Measurements from ENCODE around the gene ZNF823. TPM values are rescaled to one million over a fixed set of nuclear protein-coding genes. Genes with fewer than 3 reads are reported as not detected.

The ZNF823 gene
- polyA plus RNA-seq, 1 donor from 2014 or later = 7.8 TPM

DNA sequence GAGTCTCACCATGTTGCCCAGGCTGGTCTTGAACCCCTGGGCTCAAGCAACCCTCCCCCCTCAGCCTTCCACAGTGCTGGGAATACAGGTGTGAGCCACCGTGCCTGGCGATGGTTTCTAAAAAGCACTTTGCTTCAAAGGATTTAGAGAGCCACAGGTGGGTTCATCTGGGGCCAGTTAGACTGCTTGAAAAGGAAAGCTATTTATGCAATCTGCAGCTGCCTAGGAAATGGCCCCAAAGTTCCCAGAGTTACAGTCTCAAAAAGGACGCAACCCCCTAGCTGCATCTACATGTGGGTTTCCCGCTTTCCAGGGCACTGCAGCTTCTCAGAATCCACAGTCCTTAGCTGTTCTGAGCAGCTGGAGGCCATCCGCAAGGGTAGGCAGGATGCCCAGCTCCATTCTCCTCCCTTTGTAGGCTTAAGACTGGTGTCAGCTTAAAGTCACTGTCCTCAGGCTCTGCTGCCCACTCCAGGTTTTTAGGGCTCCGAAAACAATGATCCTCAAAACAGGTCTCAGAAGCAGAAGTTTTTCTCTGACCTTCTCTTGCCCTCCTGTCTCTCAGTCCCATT, 41.4 kb downstream of the ZNF823 start:
- no peaks in the 10 kb centered on the region for H3K27me3 ChIP-seq (ENCODE audit: insufficient read depth, low read depth, low read length)
- TF ChIP-seq SMC3 (conservative IDR thresholded peaks at IDR 0.05; ENCODE audit: poor library complexity) (no peak), EZH2 (IDR thresholded peaks at IDR 0.05; ENCODE audit: borderline replicate concordance, insufficient read depth, low read length, poor library complexity, severe bottlenecking) (no peak), POLR2AphosphoS5 (IDR thresholded peaks at IDR 0.05) (no peak), EP300 (conservative IDR thresholded peaks at IDR 0.05; ENCODE audit: poor library complexity, severe bottlenecking) (no peak), TAF1 (IDR thresholded peaks at IDR 0.05; ENCODE audit: low read depth) (no peak), RAD21 (conservative IDR thresholded peaks at IDR 0.05) (no peak), MXI1 (conservative IDR thresholded peaks at IDR 0.05; ENCODE audit: poor library complexity, severe bottlenecking) (no peak)
- TF ChIP-seq, protein P1, sequence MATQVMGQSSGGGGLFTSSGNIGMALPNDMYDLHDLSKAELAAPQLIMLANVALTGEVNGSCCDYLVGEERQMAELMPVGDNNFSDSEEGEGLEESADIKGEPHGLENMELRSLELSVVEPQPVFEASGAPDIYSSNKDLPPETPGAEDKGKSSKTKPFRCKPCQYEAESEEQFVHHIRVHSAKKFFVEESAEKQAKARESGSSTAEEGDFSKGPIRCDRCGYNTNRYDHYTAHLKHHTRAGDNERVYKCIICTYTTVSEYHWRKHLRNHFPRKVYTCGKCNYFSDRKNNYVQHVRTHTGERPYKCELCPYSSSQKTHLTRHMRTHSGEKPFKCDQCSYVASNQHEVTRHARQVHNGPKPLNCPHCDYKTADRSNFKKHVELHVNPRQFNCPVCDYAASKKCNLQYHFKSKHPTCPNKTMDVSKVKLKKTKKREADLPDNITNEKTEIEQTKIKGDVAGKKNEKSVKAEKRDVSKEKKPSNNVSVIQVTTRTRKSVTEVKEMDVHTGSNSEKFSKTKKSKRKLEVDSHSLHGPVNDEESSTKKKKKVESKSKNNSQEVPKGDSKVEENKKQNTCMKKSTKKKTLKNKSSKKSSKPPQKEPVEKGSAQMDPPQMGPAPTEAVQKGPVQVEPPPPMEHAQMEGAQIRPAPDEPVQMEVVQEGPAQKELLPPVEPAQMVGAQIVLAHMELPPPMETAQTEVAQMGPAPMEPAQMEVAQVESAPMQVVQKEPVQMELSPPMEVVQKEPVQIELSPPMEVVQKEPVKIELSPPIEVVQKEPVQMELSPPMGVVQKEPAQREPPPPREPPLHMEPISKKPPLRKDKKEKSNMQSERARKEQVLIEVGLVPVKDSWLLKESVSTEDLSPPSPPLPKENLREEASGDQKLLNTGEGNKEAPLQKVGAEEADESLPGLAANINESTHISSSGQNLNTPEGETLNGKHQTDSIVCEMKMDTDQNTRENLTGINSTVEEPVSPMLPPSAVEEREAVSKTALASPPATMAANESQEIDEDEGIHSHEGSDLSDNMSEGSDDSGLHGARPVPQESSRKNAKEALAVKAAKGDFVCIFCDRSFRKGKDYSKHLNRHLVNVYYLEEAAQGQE (IDR thresholded peaks at IDR 0.05; ENCODE audit: borderline replicate concordance) = no peak
- TF ChIP-seq, protein P2, sequence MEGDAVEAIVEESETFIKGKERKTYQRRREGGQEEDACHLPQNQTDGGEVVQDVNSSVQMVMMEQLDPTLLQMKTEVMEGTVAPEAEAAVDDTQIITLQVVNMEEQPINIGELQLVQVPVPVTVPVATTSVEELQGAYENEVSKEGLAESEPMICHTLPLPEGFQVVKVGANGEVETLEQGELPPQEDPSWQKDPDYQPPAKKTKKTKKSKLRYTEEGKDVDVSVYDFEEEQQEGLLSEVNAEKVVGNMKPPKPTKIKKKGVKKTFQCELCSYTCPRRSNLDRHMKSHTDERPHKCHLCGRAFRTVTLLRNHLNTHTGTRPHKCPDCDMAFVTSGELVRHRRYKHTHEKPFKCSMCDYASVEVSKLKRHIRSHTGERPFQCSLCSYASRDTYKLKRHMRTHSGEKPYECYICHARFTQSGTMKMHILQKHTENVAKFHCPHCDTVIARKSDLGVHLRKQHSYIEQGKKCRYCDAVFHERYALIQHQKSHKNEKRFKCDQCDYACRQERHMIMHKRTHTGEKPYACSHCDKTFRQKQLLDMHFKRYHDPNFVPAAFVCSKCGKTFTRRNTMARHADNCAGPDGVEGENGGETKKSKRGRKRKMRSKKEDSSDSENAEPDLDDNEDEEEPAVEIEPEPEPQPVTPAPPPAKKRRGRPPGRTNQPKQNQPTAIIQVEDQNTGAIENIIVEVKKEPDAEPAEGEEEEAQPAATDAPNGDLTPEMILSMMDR (IDR thresholded peaks at IDR 0.05; ENCODE audit: poor library complexity, severe bottlenecking) = no peak

DNA sequence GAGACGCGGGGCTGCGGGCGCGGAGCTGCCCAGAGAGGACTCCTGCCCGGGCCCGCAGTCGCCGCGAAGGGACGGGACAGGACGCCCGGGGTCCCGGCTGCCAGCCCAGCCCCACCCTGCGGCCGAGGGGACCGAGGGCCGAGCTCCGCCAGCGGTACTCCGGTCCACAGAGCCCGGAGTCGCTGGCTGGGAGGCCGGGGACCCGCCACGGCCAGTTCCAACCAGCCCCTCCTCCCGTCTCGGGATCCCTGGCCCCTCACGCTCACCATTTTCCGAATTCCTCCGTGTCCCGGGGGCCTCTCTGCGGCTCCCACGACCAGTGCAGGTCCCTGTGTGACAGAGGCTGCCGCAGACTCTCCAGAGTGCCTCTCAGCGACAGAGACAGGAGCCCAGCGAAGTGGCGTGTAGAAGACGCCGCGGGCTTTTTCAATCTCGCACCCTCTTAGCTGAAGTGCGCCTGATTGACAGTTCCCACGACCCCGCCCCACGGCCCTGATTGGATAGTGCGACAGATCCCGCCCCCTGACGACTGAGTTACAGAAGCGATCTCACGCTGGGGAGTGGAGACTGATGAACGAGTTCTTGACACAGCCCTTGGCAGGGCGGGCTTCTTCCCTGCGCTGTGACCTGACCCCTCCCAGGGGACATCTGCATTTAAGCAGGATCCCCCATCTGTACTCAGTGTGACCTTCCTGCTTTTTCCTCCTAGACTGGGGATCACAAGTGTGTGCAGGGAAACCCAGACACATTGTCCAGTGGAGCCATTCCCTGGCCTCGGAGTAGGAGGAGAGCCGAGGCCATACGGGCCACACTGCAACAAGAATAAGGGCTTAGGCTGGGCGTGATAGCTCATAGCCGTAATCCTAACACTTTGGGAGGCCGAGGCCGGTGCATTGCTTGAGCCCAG, 44.0 kb downstream of the ZNF823 start:
- Histone ChIP-seq H4K20me1 (ENCODE audit: insufficient read depth) (no peaks in the 10 kb centered on the region), H3K4me2 (ENCODE audit: low read length) (peak overlapping the region; percentile 76), H3K27ac (ENCODE audit: low read length) (no peak overlapping the region)

More for the DNA sequence above, 41.4 kb downstream of the ZNF823 start:
- Histone ChIP-seq H4K20me1 (ENCODE audit: insufficient read depth) (no peaks in the 10 kb centered on the region), H3K9me3 (ENCODE audit: low read length) (no peaks in the 10 kb centered on the region), H3F3A (ENCODE audit: insufficient read depth, low read length, poor library complexity, severe bottlenecking) (no peaks in the 10 kb centered on the region), H3K27ac (ENCODE audit: low read length) (no peak overlapping the region), H3K36me3 (ENCODE audit: insufficient read depth, low read length) (no peaks in the 10 kb centered on the region), H2AFZ (ENCODE audit: low read depth, low read length) (no peak overlapping the region), H3K79me2 (replicated peaks; ENCODE audit: insufficient read depth, low read length) (no peaks in the 10 kb centered on the region), H3K4me2 (ENCODE audit: low read length) (no peak overlapping the region), H3K4me3 (ENCODE audit: low read length) (no peak overlapping the region), H3K9me2 (ENCODE audit: insufficient read depth, low read length) (no peaks in the 10 kb centered on the region), H3K9ac (ENCODE audit: low read length) (no peak overlapping the region)

More for the DNA sequence above, 44.0 kb downstream of the ZNF823 start:
- H3K4me3 ChIP-seq (ENCODE audit: low read length) = peak overlapping the region; percentile 87
- H3F3A ChIP-seq (ENCODE audit: insufficient read depth, low read length, poor library complexity, severe bottlenecking) = no peaks in the 10 kb centered on the region
- H2AFZ ChIP-seq (ENCODE audit: low read depth, low read length) = peak overlapping the region; percentile 24
- H3K9me3 ChIP-seq (ENCODE audit: low read length) = no peaks in the 10 kb centered on the region
- peak; percentile 45 for TF ChIP-seq POLR2AphosphoS5 (IDR thresholded peaks at IDR 0.05)
- TF ChIP-seq SMC3 (conservative IDR thresholded peaks at IDR 0.05; ENCODE audit: poor library complexity) = no peak
- peak; percentile 27 for TF ChIP-seq RAD21 (conservative IDR thresholded peaks at IDR 0.05)
- TF ChIP-seq EP300 (conservative IDR thresholded peaks at IDR 0.05; ENCODE audit: poor library complexity, severe bottlenecking) = no peak
- TF ChIP-seq MXI1 (conservative IDR thresholded peaks at IDR 0.05; ENCODE audit: poor library complexity, severe bottlenecking) = peak; percentile 99
- H3K79me2 ChIP-seq (replicated peaks; ENCODE audit: insufficient read depth, low read length) = no peaks in the 10 kb centered on the region
- no peaks in the 10 kb centered on the region for H3K36me3 ChIP-seq (ENCODE audit: insufficient read depth, low read length)
- H3K27me3 ChIP-seq (ENCODE audit: insufficient read depth, low read depth, low read length) = no peaks in the 10 kb centered on the region
- no peaks in the 10 kb centered on the region for H3K9me2 ChIP-seq (ENCODE audit: insufficient read depth, low read length)
- peak overlapping the region; percentile 50 for H3K9ac ChIP-seq (ENCODE audit: low read length)
